Upper lobe of left lung (tissue), 6 donors: ENCODE measurements around the gene DPH7. TPM values are rescaled to one million over a fixed set of nuclear protein-coding genes. Genes with fewer than 3 reads are reported as not detected.
A peak's percentile ranks its signal among the peaks of the same experiment; 100 is the strongest.

Source experiments
- ATAC-seq, 2 donors: fragments of 200-7000 bp; cut with Tn5 transposase; one replicate each; pipeline ENCODE4 v1.9.1; 2022; ENCODE audit warnings: mild to moderate bottlenecking in 2 of 2, moderate library complexity in 2 of 2; ENCODE audit not compliant: low FRiP score in 2 of 2
- DNase-seq, 2 donors: peaks; one replicate each; pipeline ENCODE4 v3.0.0-alpha.2; 2019 to 2020
- H3K27ac ChIP-seq, 4 donors: fragments of 200-600 bp; sonication (generic); one replicate each; pipeline ENCODE4 v1.5.1; 2016 to 2019
- H3K27me3 ChIP-seq, 4 donors: fragments of 200-600 bp; sonication (generic); one replicate each; pipeline ENCODE4 v1.5.1; 2017 to 2019
- H3K36me3 ChIP-seq, 4 donors: fragments of 200-600 bp; sonication (generic); one replicate each; pipeline ENCODE4 v1.5.1; 2016 to 2019
- H3K4me1 ChIP-seq, 4 donors: fragments of 200-600 bp; sonication (generic); one replicate each; pipeline ENCODE4 v1.5.1; 2018 to 2019
- H3K4me3 ChIP-seq, 4 donors: fragments of 200-600 bp; sonication (generic); one replicate each; pipeline ENCODE4 v1.5.1; 2017 to 2019; ENCODE audit warnings: mild to moderate bottlenecking in 2 of 4, moderate library complexity in 1 of 4
- H3K9me3 ChIP-seq, 4 donors: fragments of 200-600 bp; sonication (generic); one replicate each; pipeline ENCODE4 v1.5.1; 2018 to 2019
- EP300 ChIP-seq, 4 donors: sonication (generic); formaldehyde crosslinking; IDR thresholded peaks; one replicate each; pipeline ENCODE4 v1.5.1; 2017; ENCODE audit warnings: antibody characterized with exemption in 4 of 4, control low read depth in 2 of 4
- POLR2A ChIP-seq, 4 donors: fragments of 450-650 bp; IDR thresholded peaks; one replicate each; pipeline ENCODE4 v1.5.1; 2016 to 2017; ENCODE audit warnings: antibody characterized with exemption in 4 of 4, mild to moderate bottlenecking in 2 of 4
- POLR2AphosphoS5 ChIP-seq, 2 donors: sonication (generic); formaldehyde crosslinking; IDR thresholded peaks; one replicate each; pipeline ENCODE4 v1.5.1; 2017; ENCODE audit warnings: antibody characterized with exemption in 2 of 2
- WGBS, 2 donors: methylation state at CpG; one replicate each; pipeline ENCODE4 v1.1.5; 2017 to 2018; 5-methylcytosine and 5-hydroxymethylcytosine counted together
- total RNA-seq, 6 donors: library from RNA; depleted of rRNA in 4 of 6; stranded (reverse); fragments of >200 nt in 4 of 6; gene quantifications; one replicate each; pipeline versions ENCODE4 v1.1.0 to v1.2.1, GENCODE V29; 2016 to 2021
- TF ChIP-seq, protein P1 (sequence below), 6 experiments: fragments of 450-650 bp in 4 of 6; fragments of 200-600 bp in 2 of 6; sonication (generic) in 2 of 6; IDR thresholded peaks; one replicate each; pipeline ENCODE4 v1.5.1; 2016 to 2019; ENCODE audit warnings: antibody characterized with exemption in 6 of 6
- donor health status: DM: no; HTN: no; CAD: no; lungs with moderate emphysema.
- donor health status: DM: no; HTN: yes; CAD: no; lungs with severe emphysema.

DPH7 gene
- total RNA-seq, 6 donors from 2014 or later = 25.5 to 115 (median 42.4) TPM

DNA sequence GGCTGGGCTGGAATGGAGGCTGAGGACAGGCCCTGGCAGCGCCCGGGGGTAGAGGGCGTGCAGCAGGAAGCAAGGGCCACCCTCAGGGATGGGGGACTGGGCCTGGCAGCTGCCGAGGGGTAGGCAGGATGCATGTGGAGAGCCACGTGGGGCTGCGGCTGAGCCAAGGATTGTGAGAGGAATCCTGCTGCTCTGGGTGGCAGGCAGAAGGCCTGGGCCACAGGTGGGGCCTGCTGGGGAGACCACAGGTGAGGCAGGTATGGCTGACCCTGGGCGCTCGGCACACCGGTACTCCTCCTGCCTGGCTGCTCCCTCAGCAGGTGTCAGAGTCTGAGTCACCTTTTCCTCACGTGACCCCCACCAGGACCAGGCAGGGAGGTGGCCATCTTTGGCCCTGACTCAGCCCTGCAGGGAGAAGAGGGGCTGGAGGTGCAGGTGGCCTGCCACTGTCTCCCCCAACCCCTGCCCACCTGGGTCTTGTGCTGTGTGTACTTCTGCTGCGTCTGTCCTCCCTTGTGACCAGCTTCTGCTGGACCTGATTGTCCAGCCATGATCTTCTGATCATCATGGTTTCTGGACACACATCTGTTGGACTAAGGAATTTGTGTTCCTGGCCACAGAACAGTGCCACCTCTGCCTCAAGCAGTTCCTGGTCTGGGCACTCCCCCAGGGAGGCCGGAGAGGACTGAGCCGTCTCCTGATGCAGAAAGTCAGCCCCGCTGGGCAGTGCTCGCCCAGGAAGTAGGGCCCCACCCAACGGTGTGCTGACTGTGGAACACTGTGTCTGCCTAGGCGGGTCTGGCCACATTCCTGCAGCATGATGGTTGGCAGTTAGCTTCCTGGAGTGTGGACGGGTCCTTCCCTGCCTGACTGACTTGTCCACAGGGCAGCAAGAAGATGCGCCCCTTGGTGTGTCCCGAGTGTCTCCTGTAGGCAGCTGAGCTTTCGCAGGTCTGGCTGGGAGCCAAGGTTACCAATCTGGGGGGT lies 33.2 kb upstream of the DPH7 start:
- TF ChIP-seq POLR2A (IDR thresholded peaks at IDR 0.05) = peak in 2 of 4 donors; percentile 32 to 68
- TF ChIP-seq, protein P1, sequence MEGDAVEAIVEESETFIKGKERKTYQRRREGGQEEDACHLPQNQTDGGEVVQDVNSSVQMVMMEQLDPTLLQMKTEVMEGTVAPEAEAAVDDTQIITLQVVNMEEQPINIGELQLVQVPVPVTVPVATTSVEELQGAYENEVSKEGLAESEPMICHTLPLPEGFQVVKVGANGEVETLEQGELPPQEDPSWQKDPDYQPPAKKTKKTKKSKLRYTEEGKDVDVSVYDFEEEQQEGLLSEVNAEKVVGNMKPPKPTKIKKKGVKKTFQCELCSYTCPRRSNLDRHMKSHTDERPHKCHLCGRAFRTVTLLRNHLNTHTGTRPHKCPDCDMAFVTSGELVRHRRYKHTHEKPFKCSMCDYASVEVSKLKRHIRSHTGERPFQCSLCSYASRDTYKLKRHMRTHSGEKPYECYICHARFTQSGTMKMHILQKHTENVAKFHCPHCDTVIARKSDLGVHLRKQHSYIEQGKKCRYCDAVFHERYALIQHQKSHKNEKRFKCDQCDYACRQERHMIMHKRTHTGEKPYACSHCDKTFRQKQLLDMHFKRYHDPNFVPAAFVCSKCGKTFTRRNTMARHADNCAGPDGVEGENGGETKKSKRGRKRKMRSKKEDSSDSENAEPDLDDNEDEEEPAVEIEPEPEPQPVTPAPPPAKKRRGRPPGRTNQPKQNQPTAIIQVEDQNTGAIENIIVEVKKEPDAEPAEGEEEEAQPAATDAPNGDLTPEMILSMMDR (IDR thresholded peaks at IDR 0.05) = no peak
- TF ChIP-seq POLR2AphosphoS5 (IDR thresholded peaks at IDR 0.05) = peak; percentile 57 to 86
- TF ChIP-seq EP300 (IDR thresholded peaks at IDR 0.05) = peak in 2 of 4 donors; percentile 87 to 90
- 26 to 29% methylated on average over 13 to 21 of the region's 21 CpGs for WGBS, 2 donors
- H3K4me3 ChIP-seq = peak overlapping the region in 1 of 4 donors; percentile 14
- DNase-seq = peak; percentile 74 to 96
- peaks cover 12 to 32% (median 26%) of the 10 kb centered on the region in 4 donors for H3K36me3 ChIP-seq
- peak overlapping the region; percentile 87 to 94 (median 90) for H3K27ac ChIP-seq
- no peaks in the 10 kb centered on the region for H3K27me3 ChIP-seq
- no peaks in the 10 kb centered on the region for H3K9me3 ChIP-seq
- peak; percentile 74 to 94 for ATAC-seq
- H3K4me1 ChIP-seq = peaks cover 44 to 80% (median 57%) of the 10 kb centered on the region in 4 donors

DNA sequence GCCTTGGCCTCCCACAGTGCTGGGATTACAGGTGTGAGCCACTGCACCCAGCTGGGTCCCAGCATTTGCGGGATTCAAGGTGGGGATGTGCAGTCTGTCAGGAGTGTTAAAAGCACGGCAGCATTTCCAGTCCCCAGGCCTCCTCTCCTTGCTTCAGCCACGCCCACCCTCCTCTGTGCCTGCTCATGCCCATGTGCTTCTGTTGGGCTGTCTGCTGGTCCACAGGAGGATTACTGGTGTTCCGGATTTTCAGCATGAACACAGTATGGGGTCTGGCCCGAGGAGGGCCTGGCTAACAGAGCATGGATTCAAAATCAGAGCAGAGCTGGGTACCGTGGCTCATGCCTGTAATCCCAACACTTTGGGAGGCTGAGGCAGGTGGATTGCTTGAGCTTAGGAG lies 32.2 kb upstream of the DPH7 start:
- TF ChIP-seq POLR2AphosphoS5 (IDR thresholded peaks at IDR 0.05) (no peak), EP300 (IDR thresholded peaks at IDR 0.05) (no peak), POLR2A (IDR thresholded peaks at IDR 0.05) (no peak)
- TF ChIP-seq, protein P1 (IDR thresholded peaks at IDR 0.05) = no peak
- Histone ChIP-seq H3K36me3 (peaks cover 12 to 27% (median 26%) of the 10 kb centered on the region in 4 donors), H3K4me3 (no peak overlapping the region), H3K27me3 (no peaks in the 10 kb centered on the region), H3K9me3 (no peaks in the 10 kb centered on the region), H3K4me1 (peaks cover 51 to 83% (median 61%) of the 10 kb centered on the region in 4 donors), H3K27ac (peak overlapping the region; percentile 87 to 94 (median 90))
- DNase-seq (no peak), ATAC-seq (no peak)
- WGBS, 2 donors = 83 to 87% methylated on average over 4 to 6 of the region's 6 CpGs

DNA sequence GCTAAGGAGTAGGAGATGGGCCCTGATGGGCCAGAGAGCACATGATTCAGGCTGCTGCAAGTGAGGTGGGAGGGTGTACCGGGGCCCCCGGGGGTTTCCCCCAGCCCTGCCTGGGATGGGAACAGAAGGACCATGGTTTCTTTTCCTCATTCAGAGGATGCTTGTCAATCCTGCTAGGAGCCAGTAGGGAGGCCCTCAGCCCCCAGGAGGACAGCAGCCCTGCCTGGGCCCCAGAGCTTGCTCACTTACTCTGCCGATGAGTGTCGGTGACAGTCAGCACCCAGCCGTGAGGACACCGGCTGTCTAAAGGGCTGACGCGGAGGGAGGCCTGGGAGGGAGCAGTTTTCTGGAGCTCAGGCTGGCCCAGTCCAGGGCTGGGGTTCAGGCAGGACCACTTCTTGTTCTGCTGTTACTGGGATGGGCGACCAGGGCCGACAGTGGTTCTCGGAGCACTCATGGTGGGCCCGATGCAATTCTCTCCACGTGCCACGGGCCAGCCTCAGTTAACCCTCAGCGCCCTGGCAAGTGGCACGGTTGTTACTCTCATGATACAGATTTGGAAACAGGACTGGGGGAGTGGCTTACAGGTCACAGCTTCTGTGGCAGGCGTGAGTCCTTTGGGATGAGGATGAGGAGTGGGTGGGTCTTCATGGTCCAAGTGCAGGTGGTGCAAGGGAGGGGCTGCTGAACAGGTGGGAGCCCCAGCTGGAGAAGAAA lies 28.6 kb upstream of the DPH7 start:
- H3K27ac ChIP-seq = peak overlapping the region; percentile 90 to 96 (median 94)

DNA sequence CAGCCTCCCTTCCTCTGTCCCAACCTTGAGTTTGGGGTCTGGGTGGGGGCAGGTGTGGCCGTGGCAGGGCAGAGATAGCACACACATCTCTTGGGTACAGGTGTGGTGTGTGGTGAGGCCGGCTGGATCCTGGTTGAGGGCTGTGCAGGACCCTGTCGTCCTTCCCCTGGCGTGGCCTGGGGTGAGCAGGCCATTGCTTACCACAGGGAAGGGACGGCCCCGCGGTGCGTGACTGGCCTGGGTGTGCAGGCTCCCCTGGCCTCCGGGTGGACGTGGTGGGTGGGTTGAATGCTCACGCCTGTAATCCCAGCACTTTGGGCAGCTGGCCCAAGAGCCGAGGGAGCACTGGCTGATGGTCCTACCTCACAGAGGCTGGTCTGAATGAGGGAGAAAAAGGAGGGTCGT lies 28.0 kb upstream of the DPH7 start:
- no peaks in the 10 kb centered on the region for H3K9me3 ChIP-seq
- ATAC-seq (peak in 1 of 2 donors; percentile 1), DNase-seq (peak; percentile 47 to 85)
- H3K27me3 ChIP-seq = no peaks in the 10 kb centered on the region
- 20 to 32% methylated on average over 4 to 13 of the region's 13 CpGs for WGBS, 2 donors
- peak overlapping the region; percentile 90 to 96 (median 94) for H3K27ac ChIP-seq
- peak overlapping the region; percentile 79 to 96 (median 90) for H3K4me3 ChIP-seq
- H3K4me1 ChIP-seq = peaks cover 36 to 73% (median 50%) of the 10 kb centered on the region in 4 donors
- TF ChIP-seq POLR2A (IDR thresholded peaks at IDR 0.05) (no peak), EP300 (IDR thresholded peaks at IDR 0.05) (no peak), POLR2AphosphoS5 (IDR thresholded peaks at IDR 0.05) (no peak)
- TF ChIP-seq, protein P1 (IDR thresholded peaks at IDR 0.05) = no peak
- no peaks in the 10 kb centered on the region for H3K36me3 ChIP-seq

More for the DNA sequence above, 28.6 kb upstream of the DPH7 start:
- WGBS, 2 donors = 25 to 30% methylated on average over 9 to 16 of the region's 17 CpGs
- Histone ChIP-seq H3K27me3 (no peaks in the 10 kb centered on the region), H3K4me3 (peak overlapping the region in 3 of 4 donors; percentile 87 to 96 (median 94)), H3K36me3 (no peaks in the 10 kb centered on the region), H3K4me1 (peaks cover 41 to 79% (median 56%) of the 10 kb centered on the region in 4 donors), H3K9me3 (no peaks in the 10 kb centered on the region)
- ATAC-seq (no peak), DNase-seq (peak; percentile 43 to 52)
- TF ChIP-seq EP300 (IDR thresholded peaks at IDR 0.05) (no peak), POLR2AphosphoS5 (IDR thresholded peaks at IDR 0.05) (no peak), POLR2A (IDR thresholded peaks at IDR 0.05) (no peak)
- TF ChIP-seq, protein P1 (IDR thresholded peaks at IDR 0.05) = no peak
